ENCODE measurements around the gene BRD7. TPM values are rescaled to one million over a fixed set of nuclear protein-coding genes. Genes with fewer than 3 reads are reported as not detected.

BRD7 gene
- total RNA-seq, 4 donors from 2014 or later, result 29.9 to 41.2 (median 38.9) TPM

DNA sequence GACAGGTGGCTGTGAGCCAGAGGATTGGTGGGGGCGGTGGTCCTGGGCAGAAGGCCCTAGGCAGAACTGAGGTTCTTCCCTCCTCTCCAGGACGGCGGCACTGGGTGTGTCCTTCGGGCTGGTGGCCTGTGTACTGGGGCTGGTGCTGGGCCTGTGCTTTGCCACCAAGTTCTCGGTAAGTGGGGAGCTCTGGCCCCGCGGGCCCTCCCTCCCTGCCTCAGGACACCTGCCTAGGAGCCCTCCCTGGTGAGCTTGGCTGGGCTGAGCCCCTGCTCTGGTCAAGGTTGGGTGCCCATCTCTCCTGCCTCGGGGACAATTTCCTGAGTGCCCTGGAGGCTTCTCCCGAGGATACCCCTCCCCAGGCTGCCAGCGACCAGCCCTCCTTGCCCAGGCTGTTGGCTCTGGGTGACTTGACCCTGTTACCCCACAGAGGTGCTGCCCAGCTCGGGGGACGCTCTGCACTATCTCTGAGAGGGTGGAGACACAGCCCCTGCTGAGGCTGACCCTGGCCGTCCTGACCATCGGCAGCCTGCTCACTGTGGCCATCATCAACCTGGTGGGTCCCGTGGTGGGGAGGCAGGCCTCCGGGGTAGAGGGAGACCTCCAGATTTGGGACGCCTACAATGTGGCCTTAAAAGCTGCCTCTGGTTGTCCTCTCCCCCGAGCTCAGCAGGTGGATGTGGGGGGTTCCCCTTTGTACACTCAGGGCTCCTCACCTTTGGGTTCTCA, 60.4 kb downstream of the BRD7 start:
- no peak for TF ChIP-seq CTCF (IDR thresholded peaks at IDR 0.05)
- DNase-seq (ENCODE audit: low spot score) (no peak), ATAC-seq (ENCODE audit: low FRiP score) (no peak)

DNA sequence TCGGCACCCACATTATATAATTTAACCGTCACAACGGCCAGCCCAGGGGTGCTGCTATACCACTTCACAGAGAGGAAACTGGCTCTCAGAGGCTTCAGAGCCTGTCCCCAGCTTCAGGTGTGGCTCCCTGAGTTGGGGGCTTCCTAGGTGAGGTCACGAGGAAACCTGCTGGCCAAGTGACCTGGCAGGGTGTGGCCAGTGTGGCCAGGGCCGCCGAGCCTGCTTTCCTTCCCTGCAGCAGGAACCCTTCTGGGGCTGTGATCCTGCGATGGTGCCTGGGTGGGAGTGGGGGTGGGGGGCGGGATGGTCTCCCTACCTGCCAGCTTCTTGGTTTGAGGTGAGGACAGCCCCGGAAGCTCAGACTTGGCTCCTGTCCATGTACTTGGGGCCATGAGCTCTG, 62.5 kb downstream of the BRD7 start:
- no peak for TF ChIP-seq CTCF (IDR thresholded peaks at IDR 0.05)
- no peak for ATAC-seq (ENCODE audit: low FRiP score)
- DNase-seq (ENCODE audit: low spot score), result no peak

DNA sequence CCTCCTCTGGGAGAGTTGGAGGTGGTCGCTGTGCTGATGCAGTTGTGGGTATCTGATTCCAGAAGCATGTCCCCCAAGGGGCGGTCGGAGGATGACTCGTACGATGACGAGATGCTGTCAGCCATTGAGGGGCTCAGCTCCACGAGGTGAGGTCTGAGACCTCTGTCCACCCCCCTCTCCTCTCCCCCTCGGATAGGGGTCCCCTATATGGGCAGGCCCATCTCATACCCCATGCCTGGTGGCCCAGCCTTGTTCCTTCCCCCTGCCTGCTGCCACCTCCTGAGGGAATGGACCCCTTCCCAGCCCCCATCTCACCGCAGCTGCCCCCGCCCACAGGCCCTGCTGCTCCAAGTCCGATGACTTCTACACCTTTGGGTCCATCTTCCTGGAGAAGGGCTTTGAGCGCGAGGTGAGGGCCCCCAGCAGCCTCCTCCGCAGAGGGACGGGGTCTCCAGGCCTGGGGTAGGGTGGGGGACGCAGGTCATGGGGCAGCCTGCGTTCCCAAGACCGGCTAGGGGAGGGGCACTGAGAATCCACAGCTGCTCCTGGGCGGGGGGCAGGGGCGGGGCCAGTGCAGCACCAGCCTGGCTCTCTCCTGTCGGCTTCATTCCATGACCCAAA, 63.2 kb downstream of the BRD7 start:
- ATAC-seq (ENCODE audit: low FRiP score), result no peak
- no peak for TF ChIP-seq CTCF (IDR thresholded peaks at IDR 0.05)
- no peak for DNase-seq (ENCODE audit: low spot score)

DNA sequence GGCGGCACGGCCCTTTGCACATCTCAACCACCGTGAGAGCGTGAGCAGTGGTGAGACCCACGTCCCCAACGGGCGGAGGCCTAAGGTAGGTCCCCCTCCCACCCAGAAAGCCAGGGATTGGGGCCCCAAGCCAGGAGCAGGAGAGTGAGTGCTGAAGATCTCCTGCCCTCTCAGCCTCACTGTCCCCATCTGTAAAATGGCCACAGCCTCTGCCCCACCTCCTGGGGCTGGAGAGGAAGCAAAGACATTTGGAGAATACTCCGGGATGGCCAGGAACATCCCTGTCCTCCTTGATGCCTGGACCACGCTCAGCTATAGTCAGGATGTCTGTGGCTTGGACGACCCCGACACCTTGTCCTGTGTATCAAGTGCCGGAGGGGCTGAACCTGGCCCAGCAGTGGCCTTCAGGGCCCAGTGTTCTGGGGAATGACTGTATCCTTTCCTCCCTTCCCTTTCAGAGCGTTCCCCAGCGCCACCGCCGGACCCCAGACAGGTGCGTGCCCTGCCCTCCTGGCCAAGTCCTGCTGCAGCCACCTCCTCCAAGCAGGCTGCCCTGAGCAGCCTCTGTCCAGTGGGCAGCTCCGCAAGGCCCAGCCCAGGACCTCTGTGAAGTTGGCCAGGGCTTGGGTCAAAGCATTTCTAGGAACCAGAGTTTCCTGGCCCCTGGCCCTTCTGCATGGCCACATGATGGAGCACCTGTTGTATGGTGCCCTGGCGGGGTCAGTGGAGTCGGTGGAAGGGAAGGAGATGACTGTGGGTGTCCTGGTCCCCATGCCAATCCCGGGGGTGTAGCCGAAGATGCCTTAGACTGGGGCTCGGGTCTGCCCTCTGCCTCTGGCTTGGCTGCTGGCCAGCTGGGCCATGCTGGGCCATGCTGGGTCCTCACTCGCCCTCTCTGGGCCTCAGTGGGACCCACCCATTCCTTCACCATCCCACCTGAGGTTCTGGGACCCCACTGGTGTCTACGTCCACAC, 64.0 kb downstream of the BRD7 start:
- ATAC-seq (ENCODE audit: low FRiP score) (no peak), DNase-seq (ENCODE audit: low spot score) (peak; percentile 13)
- no peak for TF ChIP-seq CTCF (IDR thresholded peaks at IDR 0.05)

DNA sequence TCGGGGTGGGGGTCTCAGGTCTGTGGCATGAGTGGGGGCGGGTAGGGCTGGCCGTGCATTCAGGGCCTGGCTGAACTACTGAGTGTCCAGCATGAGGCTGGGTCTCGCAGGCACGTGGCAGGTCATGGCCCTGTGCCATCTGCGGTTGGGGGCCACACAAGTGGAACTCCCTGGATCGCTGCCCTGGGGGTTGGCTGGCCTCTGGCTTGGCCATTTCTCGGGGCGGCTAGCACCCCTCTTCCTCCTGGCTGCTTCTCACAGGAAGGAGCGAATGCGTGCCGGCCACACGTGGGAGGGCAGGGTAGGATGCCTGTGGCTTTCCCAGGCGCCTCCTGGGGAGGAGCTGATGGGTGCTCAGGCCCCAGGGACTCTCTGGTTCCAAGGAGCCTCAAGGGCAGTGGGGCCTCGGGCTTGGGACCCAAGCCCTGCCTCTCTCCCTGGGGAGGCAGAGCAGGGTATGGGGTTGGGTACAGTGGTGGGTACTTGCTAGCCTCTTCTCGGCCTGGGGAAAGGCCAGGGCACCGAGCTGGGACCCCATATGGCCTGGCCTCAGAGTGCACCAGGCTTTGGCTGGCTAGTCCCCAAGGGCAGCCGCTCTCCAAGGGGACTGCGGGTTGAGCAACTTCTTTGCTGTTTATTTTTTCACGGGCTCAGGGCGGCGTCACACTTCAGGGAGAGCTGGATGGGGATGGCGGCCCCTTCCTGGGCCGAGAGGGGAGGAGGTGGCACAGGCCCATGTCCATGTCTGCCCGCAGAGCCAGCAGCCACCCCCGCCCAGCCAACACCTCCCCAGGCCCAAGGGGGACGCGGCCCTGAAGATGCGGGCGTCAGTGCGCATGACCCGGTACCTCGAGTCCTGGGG, 65.0 kb downstream of the BRD7 start:
- ATAC-seq (ENCODE audit: low FRiP score) (no peak), DNase-seq (ENCODE audit: low spot score) (no peak)
- TF ChIP-seq CTCF (IDR thresholded peaks at IDR 0.05), result no peak

GRCh38 chr16:50303041-50303604, 65.7 kb downstream of the BRD7 start:
- DNase-seq (ENCODE audit: low spot score), result no peak
- no peak for ATAC-seq (ENCODE audit: low FRiP score)
- TF ChIP-seq CTCF (IDR thresholded peaks at IDR 0.05), result no peak
